Epithelial cell of esophagus (primary cell): ENCODE results near the gene AGBL5.
A peak's percentile ranks its signal among the peaks of the same experiment; 100 is the strongest.
"Not testable (repeated sequence)": the region's sequence is repeated elsewhere in the genome, so short reads cannot be mapped to it uniquely, and the experiment has no call there.

Source experiments
- DNase-seq: peaks from one replicate; pipeline ENCODE4 v3.0.0; 2010; ENCODE audit warnings: low read depth
- H3K4me3 ChIP-seq: 2 replicates; pipeline ENCODE4 v1.5.1; 2011; ENCODE audit warnings: mild to moderate bottlenecking, low read length, control low read depth
- CTCF ChIP-seq: IDR thresholded peaks from 2 replicates; pipeline ENCODE4 v1.5.1; 2011; ENCODE audit warnings: low read depth, mild to moderate bottlenecking, low read length, control low read depth, inconsistent platforms; ENCODE audit not compliant: insufficient read depth; ENCODE audit errors: missing control alignments

Gene AGBL5

GRCh38 chr2:27118525-27119329 lies 67.3 kb downstream of the AGBL5 start, which contains the start of gene CGREF1:
Gene CGREF1, minus strand, starts transcription at chr2:27119128. Its CDS starts 14,762 bp downstream, at chr2:27104366.
- TF ChIP-seq CTCF = no peak
- peak; percentile 9 for DNase-seq
- peak within 1 kb of the TSS; percentile 52 for H3K4me3 ChIP-seq

DNA sequence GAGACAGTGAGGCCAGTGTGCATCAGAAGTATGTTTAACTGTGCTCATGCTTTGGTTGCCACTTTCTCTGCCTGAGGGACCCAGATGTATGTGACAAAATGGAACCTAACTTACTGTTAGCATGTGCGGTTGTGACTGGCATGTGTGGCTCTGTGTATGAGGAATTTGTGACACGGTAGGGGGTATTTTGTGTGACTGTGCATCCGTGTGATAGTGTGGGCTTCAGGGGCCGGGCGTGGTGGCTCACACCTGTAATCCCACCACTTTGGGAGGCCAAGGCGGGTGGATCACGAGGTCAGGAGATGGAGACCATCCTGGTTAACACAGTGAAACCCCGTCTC lies 67.8 kb downstream of the AGBL5 start:
- H3K4me3 ChIP-seq = peak overlapping the region; percentile 38
- not testable (repeated sequence) for DNase-seq
